Caco-2 (cell line): Measurements from ENCODE around the gene RPS6KA2. TPM values are rescaled to one million over a fixed set of nuclear protein-coding genes. Genes with fewer than 3 reads are reported as not detected.

Experiments
- BruUV-seq: library from RNA; stranded (reverse); fragments of 400-500 nt; replicated peaks from 2 replicates; lab custom pipeline; 2021; lab: Mats Ljungman, UMichigan
- CTCF ChIA-PET: fragments of 300-600 bp; sonication (Branson Sonifier 250); formaldehyde crosslinking; loops from one replicate; lab custom pipeline; 2022; ENCODE audit warnings: antibody characterized with exemption; lab: Charles Lee
- POLR2A ChIA-PET: fragments of 300-600 bp; sonication (Branson Sonifier 250); formaldehyde crosslinking; loops from one replicate; lab custom pipeline; 2022; ENCODE audit warnings: antibody characterized with exemption; lab: Charles Lee
- DNase-seq, 2 experiments: peaks; one replicate each; pipeline versions ENCODE4 v3.0.0 to v3.0.0-alpha.2; 2020 to 2022
- H3K27me3 ChIP-seq: replicated peaks from 2 replicates; pipeline ENCODE4 v1.6.0; 2011; ENCODE audit warnings: low read length; ENCODE audit not compliant: control insufficient read depth, insufficient read depth
- H3K36me3 ChIP-seq: 2 replicates; pipeline ENCODE4 v1.5.1; 2011; ENCODE audit warnings: low read length; ENCODE audit not compliant: control insufficient read depth, insufficient read depth
- H3K4me1 ChIP-seq: fragments of 250-450 bp; sonication (Bioruptor Pico); 2 replicates; pipeline ENCODE4 v1.5.1; 2020; ENCODE audit warnings: mild to moderate bottlenecking
- H3K4me3 ChIP-seq: 2 replicates; pipeline ENCODE4 v1.5.1; 2011; ENCODE audit warnings: low read depth, mild to moderate bottlenecking, control low read depth, low read length
- H3K9me3 ChIP-seq: fragments of 250-450 bp; sonication (Bioruptor Pico); 2 replicates; pipeline ENCODE4 v1.5.1; 2020; ENCODE audit warnings: mild to moderate bottlenecking, moderate library complexity
- H3K27ac Mint-ChIP-seq: one replicate; pipeline ENCODE4 v1.8.0; 2022; ENCODE audit warnings: mixed read lengths; ENCODE audit not compliant: unreplicated experiment
- H3K27me3 Mint-ChIP-seq: one replicate; pipeline ENCODE4 v1.8.0; 2022; ENCODE audit warnings: mixed read lengths; ENCODE audit not compliant: insufficient read depth, unreplicated experiment
- H3K36me3 Mint-ChIP-seq: one replicate; pipeline ENCODE4 v1.8.0; 2022; ENCODE audit warnings: mild to moderate bottlenecking, mixed read lengths; ENCODE audit not compliant: insufficient read depth, unreplicated experiment
- H3K4me1 Mint-ChIP-seq: one replicate; pipeline ENCODE4 v1.8.0; 2022; ENCODE audit warnings: low read depth, mixed read lengths; ENCODE audit not compliant: unreplicated experiment
- H3K4me3 Mint-ChIP-seq: one replicate; pipeline ENCODE4 v1.8.0; 2022; ENCODE audit warnings: mild to moderate bottlenecking, moderate library complexity, mixed read lengths; ENCODE audit not compliant: unreplicated experiment
- H3K9me3 Mint-ChIP-seq: one replicate; pipeline ENCODE4 v1.8.0; 2022; ENCODE audit warnings: mixed read lengths; ENCODE audit not compliant: unreplicated experiment
- intact Hi-C: fragments of 100-400 bp; cut with micrococcal nuclease; formaldehyde crosslinking; loops from one replicate; pipeline ENCODE4 v1.10.0; 2022; ENCODE audit not compliant: unreplicated experiment
- total RNA-seq: library from RNA; stranded (reverse); gene quantifications from 2 replicates; pipeline ENCODE4 v1.2.3, GENCODE V29; 2022
- TF ChIP-seq, protein P1 (sequence below), 2 experiments: fragments of 200-600 bp in 1 of 2; IDR thresholded peaks; 1 replicate in 1 of 2; 2 replicates in 1 of 2; pipeline versions ENCODE4 v1.5.1 to v1.8.0; 2011 to 2022; ENCODE audit warnings: antibody characterized with exemption in 1 of 2, control low read depth in 1 of 2, inconsistent platforms in 1 of 2, low read depth in 1 of 2, low read length in 1 of 2, mild to moderate bottlenecking in 1 of 2, moderate library complexity in 1 of 2; ENCODE audit not compliant: insufficient read depth in 1 of 2, severe bottlenecking in 1 of 2, unreplicated experiment in 1 of 2

The RPS6KA2 gene
- total RNA-seq, 1 experiment from 2014 or later, result 5.6 TPM

DNA sequence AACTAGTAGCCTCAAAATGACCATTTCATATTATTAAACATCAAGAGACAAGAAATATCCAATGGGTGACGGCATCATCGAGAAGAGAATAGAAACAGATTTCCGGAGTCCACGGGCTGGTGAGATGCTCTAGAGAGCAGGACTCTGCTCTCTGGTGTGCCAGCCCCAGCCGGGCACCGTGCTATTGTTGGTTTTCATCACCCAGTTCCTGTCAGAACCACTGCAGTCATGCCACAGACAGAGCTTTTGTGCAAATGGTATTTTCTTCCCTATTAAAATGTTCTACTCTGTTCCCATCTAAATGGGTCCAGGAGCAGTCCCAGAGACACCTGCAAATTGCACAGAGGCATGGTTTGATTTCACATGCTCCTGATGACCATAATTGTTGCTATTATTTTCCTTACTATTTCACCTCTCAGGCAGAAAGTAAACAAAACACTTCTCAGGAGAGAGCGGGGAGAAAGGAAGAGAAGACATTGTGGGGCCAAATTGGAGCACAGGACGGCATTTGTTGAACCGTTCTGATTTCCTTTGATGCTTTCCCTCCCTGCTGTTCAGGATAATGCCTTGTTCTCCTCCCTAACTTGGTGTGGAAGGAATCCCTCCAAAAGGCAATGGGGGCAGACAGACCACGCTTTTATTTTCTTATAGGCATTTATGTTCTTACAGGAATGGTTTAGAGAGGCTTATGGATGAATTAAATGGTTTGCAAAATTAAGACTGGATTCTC is 29.2 kb downstream of the RPS6KA2 start:
- POLR2A ChIA-PET, result no interaction called here
- no peak for DNase-seq
- Histone ChIP-seq H3K27me3 (no peaks in the 10 kb centered on the region; the same call in 1 of the 2 replicates), H3K9me3 (no peaks in the 10 kb centered on the region), H3K36me3 (no peaks in the 10 kb centered on the region), H3K4me1 (no peaks in the 10 kb centered on the region), H3K4me3 (no peak overlapping the region)
- no peaks in the 10 kb centered on the region for H3K9me3 Mint-ChIP-seq
- no peaks in the 10 kb centered on the region for H3K4me1 Mint-ChIP-seq
- no peak overlapping the region for H3K27ac Mint-ChIP-seq
- no TSS peak for BruUV-seq
- no peaks in the 10 kb centered on the region for H3K36me3 Mint-ChIP-seq
- TF ChIP-seq, protein P1, sequence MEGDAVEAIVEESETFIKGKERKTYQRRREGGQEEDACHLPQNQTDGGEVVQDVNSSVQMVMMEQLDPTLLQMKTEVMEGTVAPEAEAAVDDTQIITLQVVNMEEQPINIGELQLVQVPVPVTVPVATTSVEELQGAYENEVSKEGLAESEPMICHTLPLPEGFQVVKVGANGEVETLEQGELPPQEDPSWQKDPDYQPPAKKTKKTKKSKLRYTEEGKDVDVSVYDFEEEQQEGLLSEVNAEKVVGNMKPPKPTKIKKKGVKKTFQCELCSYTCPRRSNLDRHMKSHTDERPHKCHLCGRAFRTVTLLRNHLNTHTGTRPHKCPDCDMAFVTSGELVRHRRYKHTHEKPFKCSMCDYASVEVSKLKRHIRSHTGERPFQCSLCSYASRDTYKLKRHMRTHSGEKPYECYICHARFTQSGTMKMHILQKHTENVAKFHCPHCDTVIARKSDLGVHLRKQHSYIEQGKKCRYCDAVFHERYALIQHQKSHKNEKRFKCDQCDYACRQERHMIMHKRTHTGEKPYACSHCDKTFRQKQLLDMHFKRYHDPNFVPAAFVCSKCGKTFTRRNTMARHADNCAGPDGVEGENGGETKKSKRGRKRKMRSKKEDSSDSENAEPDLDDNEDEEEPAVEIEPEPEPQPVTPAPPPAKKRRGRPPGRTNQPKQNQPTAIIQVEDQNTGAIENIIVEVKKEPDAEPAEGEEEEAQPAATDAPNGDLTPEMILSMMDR (IDR thresholded peaks at IDR 0.05; ENCODE audit: insufficient read depth in 1 of 2, low read depth in 1 of 2, low read length in 1 of 2, severe bottlenecking in 1 of 2, unreplicated experiment in 1 of 2), result no peak
- CTCF ChIA-PET, result no interaction called here
- H3K4me3 Mint-ChIP-seq, result no peak overlapping the region
- H3K27me3 Mint-ChIP-seq, result peaks cover 22% of the 10 kb centered on the region
- intact Hi-C loops, result no loop called here

DNA sequence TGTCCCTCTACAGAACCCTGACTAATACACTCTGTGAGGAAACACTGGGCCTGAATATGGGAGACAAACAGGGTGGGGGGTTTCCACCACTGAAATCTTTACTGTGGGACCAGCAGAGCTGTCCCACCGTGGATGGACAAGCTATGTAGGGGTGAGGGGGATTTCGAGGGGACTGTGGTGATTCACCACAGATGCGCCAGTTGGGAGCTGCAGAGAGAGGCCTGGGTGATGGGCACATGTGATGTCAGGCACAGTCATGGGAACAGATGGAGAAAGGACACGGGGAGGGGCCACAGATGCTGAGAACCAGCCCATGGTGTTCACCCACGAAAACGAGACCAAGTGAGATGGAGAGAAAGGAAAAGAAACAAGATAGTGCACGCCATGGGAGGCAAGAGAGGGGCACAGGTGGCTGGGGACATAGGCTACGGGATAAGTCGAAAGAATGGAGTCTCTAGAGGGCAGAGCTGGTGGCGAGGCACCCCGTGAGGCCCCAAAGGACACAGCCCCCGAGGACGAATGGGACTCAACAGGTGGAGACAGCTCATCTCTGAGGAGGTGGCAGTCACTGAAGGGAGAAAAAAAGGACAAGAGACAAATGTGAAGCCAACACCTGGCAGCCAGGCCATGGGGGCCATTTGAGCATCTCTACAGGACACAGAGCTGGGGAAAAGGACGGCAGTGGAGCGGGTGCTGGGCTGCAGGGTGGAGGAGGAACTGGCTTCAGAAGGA is 30.1 kb downstream of the RPS6KA2 start:
- H3K36me3 Mint-ChIP-seq, result no peaks in the 10 kb centered on the region
- H3K4me3 Mint-ChIP-seq, result no peak overlapping the region
- Histone ChIP-seq H3K9me3 (no peaks in the 10 kb centered on the region), H3K27me3 (no peaks in the 10 kb centered on the region; the same call in 1 of the 2 replicates), H3K36me3 (no peaks in the 10 kb centered on the region), H3K4me3 (no peak overlapping the region), H3K4me1 (no peaks in the 10 kb centered on the region)
- H3K27ac Mint-ChIP-seq, result no peak overlapping the region
- no TSS peak for BruUV-seq
- no peak for DNase-seq
- TF ChIP-seq, protein P1 (IDR thresholded peaks at IDR 0.05; ENCODE audit: insufficient read depth in 1 of 2, low read depth in 1 of 2, low read length in 1 of 2, severe bottlenecking in 1 of 2, unreplicated experiment in 1 of 2), result no peak
- peaks cover 24% of the 10 kb centered on the region for H3K27me3 Mint-ChIP-seq
- CTCF ChIA-PET, result no interaction called here
- POLR2A ChIA-PET, result no interaction called here
- H3K4me1 Mint-ChIP-seq, result no peaks in the 10 kb centered on the region
- no peaks in the 10 kb centered on the region for H3K9me3 Mint-ChIP-seq
- intact Hi-C loops, result no loop called here

DNA sequence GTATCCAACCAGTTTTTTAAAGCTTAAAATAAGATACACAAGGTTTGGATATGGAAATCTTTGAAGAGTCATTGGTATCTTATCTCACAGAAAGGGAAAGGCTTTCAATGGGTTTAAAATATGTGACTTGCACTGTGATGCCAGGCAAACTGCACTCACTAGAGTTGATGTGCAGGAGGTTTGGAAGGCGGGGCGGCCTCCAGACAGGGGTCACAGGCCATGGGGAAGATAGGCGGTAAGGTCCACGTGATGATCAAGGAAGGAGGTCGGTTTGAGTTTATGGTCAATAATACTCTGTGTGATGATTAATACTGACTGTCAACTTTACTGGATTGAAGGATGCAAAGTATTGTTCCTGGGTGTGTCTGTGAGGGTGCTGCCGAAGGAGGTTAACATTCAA is 31.1 kb downstream of the RPS6KA2 start:
- BruUV-seq, result no TSS peak
- intact Hi-C loops, result no loop called here
- no peaks in the 10 kb centered on the region for H3K4me1 ChIP-seq
- H3K9me3 Mint-ChIP-seq, result no peaks in the 10 kb centered on the region
- POLR2A ChIA-PET, result no interaction called here
- no peaks in the 10 kb centered on the region for H3K4me1 Mint-ChIP-seq
- CTCF ChIA-PET, result no interaction called here
- no peaks in the 10 kb centered on the region; the same call in 1 of the 2 replicates for H3K27me3 ChIP-seq
- peaks cover 24% of the 10 kb centered on the region for H3K27me3 Mint-ChIP-seq
- H3K36me3 Mint-ChIP-seq, result no peaks in the 10 kb centered on the region
- H3K27ac Mint-ChIP-seq, result no peak overlapping the region
- TF ChIP-seq, protein P1 (IDR thresholded peaks at IDR 0.05; ENCODE audit: insufficient read depth in 1 of 2, low read depth in 1 of 2, low read length in 1 of 2, severe bottlenecking in 1 of 2, unreplicated experiment in 1 of 2), result no peak
- DNase-seq, result no peak
- no peaks in the 10 kb centered on the region for H3K9me3 ChIP-seq
- H3K4me3 Mint-ChIP-seq, result no peak overlapping the region
- no peaks in the 10 kb centered on the region for H3K36me3 ChIP-seq
- H3K4me3 ChIP-seq, result no peak overlapping the region
